H4 (cell line): Measurements from ENCODE around the gene CTNNBL1. TPM values are rescaled to one million over a fixed set of nuclear protein-coding genes. Genes with fewer than 3 reads are reported as not detected.

Experiments used
- DNase-seq: peaks from one replicate; pipeline ENCODE4 v3.0.0-alpha.2; 2015; ENCODE audit warnings: low spot score
- total RNA-seq: library from RNA; depleted of rRNA; stranded (reverse); fragments of >200 nt; shearing (Covaris generic); gene quantifications from 2 replicates; pipeline ENCODE4 v1.2.3, GENCODE V29; 2014

The CTNNBL1 gene
- total RNA-seq, 1 experiment from 2014 or later = 39.8 TPM

DNA sequence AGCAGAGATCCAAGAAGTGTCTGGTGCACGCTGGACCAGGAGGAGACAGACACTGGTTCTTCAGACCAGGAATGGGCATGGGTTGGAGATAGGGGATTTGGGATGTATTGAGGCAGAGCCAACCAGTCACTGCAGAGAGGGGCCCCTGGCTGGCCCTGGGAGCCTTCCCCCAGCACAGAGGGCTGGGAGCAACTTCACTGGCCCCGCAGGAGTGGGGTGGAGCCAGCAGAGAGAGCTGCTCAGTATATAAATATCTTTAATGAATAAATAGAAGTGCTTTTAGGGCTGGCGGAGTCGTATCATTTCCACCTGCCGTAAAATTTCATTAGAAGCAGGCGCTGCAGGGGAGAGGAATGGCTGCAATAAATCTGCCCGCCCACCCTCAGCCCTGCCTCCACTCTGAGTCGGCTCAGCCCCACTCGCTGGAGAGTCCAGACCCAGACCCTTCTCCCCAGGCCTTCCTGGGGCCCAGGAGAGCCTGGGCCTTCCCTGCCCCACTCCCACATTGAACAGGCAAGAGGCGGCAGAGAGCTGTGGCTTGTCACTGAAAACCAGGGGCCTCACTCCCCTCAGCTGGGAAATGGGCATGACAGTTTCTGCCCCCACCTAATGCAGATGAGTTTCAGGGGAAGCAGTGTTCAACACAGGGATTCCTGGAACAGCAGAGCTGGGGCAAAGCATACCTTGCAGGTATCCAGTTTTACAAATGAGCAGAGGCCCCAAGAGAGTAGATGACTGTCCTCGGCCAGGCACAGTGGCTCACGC is 185.2 kb downstream of the CTNNBL1 start:
- no peak for DNase-seq

- no peak for DNase-seq
These were observed 186.0 kb downstream of the CTNNBL1 start for GRCh38 chr20:37879843-37880242.

DNA sequence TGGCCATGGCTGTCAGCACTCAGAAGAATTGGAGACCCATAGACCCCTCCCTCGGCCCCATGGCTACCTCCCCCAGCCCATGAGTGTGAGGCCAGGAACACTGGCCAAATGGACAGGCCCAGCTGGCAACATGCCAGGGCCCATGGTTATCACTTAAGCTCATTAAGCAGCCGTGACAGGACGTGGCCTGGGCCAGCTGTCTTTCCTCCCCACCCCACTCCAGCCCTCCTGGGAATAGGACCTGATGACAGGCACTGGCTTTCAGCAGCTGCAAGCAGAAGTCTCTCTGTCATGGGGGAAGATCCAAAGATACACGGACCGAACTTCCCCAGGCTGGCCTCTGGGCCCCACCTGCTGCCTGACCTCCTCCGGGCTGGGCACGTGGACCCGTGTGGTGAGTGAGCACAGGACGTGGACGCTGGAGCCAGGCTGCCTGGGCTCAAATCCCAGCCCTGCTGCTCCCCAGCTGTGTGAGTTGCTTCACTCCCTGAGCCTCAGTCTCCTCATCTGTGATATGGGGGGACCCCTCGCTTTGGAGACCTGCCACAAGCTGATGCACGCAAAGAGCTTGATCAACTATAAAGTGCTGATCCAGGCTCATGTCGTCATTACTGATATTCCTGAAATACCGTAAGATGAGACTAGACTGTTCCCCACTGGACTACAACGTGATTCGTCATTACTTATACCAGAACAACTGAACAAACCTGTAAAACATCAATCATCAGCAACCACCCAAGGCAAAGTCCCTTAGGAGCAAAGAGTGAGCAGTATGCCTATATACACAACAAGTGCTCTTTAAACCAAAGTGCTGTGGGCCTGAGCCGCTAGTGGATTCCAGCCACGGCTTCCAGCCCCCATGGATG is 187.1 kb downstream of the CTNNBL1 start:
- no peak for DNase-seq

GRCh38 chr20:37881601-37882343 is 187.9 kb downstream of the CTNNBL1 start:
- no peak for DNase-seq

GRCh38 chr20:37882961-37883712 is 189.3 kb downstream of the CTNNBL1 start:
- no peak for DNase-seq

GRCh38 chr20:37885042-37885441 is 191.2 kb downstream of the CTNNBL1 start:
- no peak for DNase-seq

DNA sequence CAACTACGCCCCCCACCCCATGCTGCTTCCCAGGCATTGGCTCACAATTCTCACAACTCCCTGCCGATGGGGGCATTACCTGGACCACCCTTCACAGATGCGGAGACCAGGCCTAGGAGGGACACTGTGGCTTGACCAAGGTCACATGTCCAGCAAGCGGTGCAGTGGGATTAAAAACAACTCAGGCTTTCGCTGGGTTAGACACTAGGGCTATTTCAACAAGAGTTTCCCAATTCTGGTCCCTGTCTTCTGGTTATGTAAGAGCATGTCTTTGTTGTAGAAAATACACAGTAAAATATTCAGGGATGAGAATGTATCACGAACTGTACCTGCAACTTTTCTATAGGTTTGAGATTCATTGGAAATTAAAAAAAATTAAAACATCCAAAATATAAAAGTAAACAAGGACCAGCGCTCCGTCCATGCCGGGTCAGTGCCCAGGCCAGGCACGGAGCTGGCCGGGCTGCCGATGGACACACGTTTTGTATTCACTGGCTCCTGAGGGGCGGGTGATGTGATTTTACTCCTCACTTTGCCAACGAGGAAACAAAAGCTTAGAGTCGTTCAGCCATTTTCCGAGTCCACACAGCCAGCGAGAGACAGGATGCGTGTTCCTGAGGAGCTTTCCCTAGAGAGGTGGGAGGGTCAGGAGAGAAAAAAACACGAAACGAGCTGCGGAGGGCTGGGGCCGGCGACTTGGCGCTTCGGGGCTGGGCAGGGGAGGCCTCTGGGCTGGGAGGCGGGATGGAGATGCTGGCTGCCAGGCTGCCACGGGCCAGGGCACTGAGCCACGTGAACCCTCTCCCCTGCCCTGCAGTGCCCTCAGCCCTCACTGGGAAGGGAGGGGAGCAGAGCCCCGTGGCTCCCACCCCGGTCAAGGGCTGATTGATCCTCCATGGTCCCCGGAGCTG is 192.0 kb downstream of the CTNNBL1 start:
- DNase-seq = no peak

GRCh38 chr20:37886851-37887297 is 193.0 kb downstream of the CTNNBL1 start:
- DNase-seq = peak; percentile 43

GRCh38 chr20:37888641-37889040 is 194.8 kb downstream of the CTNNBL1 start:
- DNase-seq = no peak

DNA sequence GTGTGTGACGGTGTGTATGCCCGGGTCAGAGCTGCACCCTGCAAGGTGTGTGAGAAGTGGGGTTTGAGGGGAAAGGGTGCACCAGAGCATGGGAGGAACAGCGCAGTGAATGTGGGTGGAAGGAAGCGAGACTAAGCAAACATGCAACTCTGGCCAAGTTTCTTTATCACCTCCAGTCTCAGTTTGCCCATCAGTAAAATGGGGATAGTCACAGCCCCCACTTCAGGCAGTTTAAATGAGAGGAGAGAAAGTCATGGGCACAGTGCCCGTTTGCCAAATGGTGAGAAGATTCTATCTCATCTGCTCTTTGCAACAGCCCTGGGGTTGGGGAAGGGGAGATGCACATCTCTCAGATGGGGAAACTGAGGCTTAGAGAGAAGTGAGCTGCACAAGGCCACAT is 196.3 kb downstream of the CTNNBL1 start:
- no peak for DNase-seq

GRCh38 chr20:37890643-37891042 is 196.8 kb downstream of the CTNNBL1 start:
- DNase-seq = no peak

DNA sequence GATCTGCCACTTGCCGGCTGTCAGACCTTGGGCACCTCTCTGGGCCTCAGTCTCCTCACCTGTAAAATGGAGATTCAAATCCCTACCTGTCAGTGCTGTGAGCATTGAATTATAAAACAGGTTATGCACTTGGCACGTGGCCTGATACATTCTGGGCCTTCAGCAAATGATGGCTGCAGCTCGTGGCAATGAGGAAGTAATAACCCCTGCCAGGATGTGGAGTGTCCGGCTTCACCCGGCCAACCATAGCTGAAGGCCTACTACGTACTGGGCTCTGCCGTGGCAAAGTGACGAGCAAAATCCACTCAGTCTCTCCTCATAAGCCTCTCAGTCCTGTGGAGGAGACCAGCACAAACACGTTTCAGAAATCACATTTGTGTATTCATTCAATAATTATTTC is 198.2 kb downstream of the CTNNBL1 start:
- no peak for DNase-seq

DNA sequence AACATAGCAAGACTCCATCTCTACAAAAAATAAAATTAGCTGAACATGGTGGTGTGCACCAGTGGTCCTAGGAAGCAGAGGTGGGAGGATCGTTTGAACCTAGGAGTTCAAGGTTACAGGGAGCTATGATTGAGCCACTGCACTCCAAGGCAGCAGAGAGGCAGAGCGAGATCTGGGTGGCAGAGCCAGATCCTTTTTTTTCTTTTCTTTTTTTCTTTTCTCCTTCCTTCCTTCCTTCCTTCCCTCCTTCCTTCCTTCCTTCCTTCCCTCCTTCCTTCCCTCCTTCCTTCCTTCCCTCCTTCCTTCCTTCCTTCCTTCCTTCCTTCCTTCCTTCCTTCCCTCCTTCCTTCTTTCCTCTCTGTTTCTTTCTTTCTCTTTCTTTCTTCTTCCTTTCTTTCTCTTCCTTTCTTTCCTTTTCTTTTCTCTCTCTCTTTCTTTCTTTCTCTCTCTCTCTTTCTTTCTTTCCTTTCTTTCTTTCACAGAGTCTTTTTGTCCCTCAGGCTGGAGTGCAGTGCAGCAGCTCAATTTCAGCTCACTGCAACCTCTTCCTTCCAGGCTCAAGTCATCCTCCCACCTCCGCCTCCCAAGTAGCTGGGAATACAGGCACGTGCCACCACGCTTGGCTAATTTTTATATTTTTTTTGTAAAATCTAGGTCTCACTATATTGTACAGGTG is 199.9 kb downstream of the CTNNBL1 start:
- DNase-seq = no peak

DNA sequence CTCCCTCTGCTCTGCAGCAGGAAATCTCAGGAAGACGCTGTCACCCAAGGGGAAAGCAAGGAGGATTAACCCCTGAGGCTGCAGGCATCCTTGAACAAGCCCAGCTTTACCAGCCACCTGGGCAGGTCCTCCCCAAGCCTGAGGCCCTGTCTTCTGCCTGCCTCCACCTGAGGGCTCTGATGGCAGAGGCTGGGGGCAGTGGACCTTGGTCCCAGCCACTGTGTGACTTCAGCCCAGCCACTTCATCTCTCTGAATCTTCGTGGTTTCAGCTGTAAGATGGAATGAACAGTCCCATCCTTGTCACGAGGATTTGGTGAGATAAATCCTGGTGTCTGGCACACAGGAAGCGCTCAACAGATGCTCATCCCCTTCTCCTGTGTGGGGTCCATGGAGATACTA is 200.6 kb downstream of the CTNNBL1 start:
- no peak for DNase-seq

GRCh38 chr20:37895166-37895565 is 201.3 kb downstream of the CTNNBL1 start:
- DNase-seq = no peak

DNA sequence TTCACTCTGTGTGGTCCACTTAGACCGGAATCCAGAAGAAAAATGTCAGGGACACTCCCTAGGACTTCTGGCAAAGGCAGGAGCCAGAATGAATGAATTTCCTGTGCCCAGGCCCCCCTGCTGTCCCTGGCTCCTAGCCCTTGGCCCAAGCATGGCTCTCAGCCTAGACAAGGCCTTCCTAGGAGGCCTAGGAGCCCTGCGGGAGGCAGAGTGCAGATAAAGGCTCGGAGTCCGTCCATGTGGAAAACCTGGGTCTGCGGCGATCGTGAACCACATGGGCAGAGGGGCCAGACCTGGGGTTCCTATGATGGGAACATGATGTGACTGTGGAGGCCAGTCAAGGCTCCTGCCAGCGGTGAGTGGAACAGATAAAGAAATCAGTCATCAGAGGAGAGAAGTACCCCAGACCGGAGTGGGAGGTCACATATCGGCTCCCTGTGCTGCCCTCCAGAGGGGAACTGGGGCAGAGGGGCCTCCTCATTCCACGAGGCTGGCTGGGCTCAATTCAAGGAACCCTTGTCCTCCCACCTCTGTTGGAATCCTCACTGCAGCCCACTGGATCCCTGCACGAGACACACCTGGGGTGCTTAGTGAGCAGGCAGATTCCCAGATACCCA is 203.2 kb downstream of the CTNNBL1 start:
- no peak for DNase-seq

GRCh38 chr20:37898233-37899104 is 204.6 kb downstream of the CTNNBL1 start:
- DNase-seq = no peak
